Natural killer cell (primary cell): ENCODE results near the gene PAPSS2. TPM values are rescaled to one million over a fixed set of nuclear protein-coding genes. Genes with fewer than 3 reads are reported as not detected.
"Not testable (repeated sequence)": the region's sequence is repeated elsewhere in the genome, so short reads cannot be mapped to it uniquely, and the experiment has no call there.

Source experiments
- ATAC-seq, 3 donors: fragments of 150-1000 bp in 2 of 3; fragments of 200-7000 bp in 1 of 3; cut with Tn5 transposase; 1 replicate in 1 of 3; 2 replicates in 2 of 3; pipeline ENCODE4 v1.10.0; 2021; ENCODE audit warnings: mild to moderate bottlenecking in 2 of 3, moderate library complexity in 2 of 3
- DNase-seq, 2 donors: peaks; one replicate each; pipeline versions ENCODE4 v3.0.0 to v3.0.0-alpha.2; 2013 to 2021; ENCODE audit warnings: mixed read lengths in 1 of 2
- H3K27ac ChIP-seq: one replicate; pipeline ENCODE4 v1.5.1; 2013; ENCODE audit warnings: mild to moderate bottlenecking, low read length
- H3K27me3 ChIP-seq: one replicate; pipeline ENCODE4 v1.6.1; 2013; ENCODE audit warnings: low read length; ENCODE audit not compliant: control insufficient read depth, insufficient read depth
- H3K36me3 ChIP-seq: one replicate; pipeline ENCODE4 v1.6.1; 2013; ENCODE audit warnings: low read length; ENCODE audit not compliant: control insufficient read depth, insufficient read depth
- H3K4me1 ChIP-seq: one replicate; pipeline ENCODE4 v1.6.1; 2013; ENCODE audit warnings: low read length; ENCODE audit not compliant: control insufficient read depth, insufficient read depth
- H3K4me3 ChIP-seq: one replicate; pipeline ENCODE4 v1.5.1; 2013; ENCODE audit warnings: low read length
- H3K9me3 ChIP-seq: one replicate; pipeline ENCODE4 v1.6.1; 2013; ENCODE audit warnings: low read length; ENCODE audit not compliant: control insufficient read depth, insufficient read depth
- H3K27ac Mint-ChIP-seq, 2 donors: one replicate each; pipeline ENCODE4 v1.8.0; 2022; ENCODE audit warnings: mild to moderate bottlenecking in 2 of 2, mixed read lengths in 2 of 2, moderate library complexity in 1 of 2
- H3K27me3 Mint-ChIP-seq, 2 donors: one replicate each; pipeline ENCODE4 v1.8.0; 2022; ENCODE audit warnings: low read depth in 2 of 2, mixed read lengths in 2 of 2
- H3K36me3 Mint-ChIP-seq: one replicate; pipeline ENCODE4 v1.8.0; 2022; ENCODE audit warnings: mixed read lengths
- H3K4me1 Mint-ChIP-seq, 2 donors: one replicate each; pipeline ENCODE4 v1.8.0; 2022; ENCODE audit warnings: mixed read lengths in 2 of 2
- H3K4me3 Mint-ChIP-seq: one replicate; pipeline ENCODE4 v1.8.0; 2022; ENCODE audit warnings: mild to moderate bottlenecking, moderate library complexity, mixed read lengths
- H3K9me3 Mint-ChIP-seq, 2 donors: one replicate each; pipeline ENCODE4 v1.8.0; 2022; ENCODE audit warnings: mixed read lengths in 2 of 2
- CTCF ChIP-seq: fragments of 200-600 bp; IDR thresholded peaks from one replicate; pipeline ENCODE4 v1.8.0; 2022; ENCODE audit warnings: antibody characterized with exemption
- WGBS: methylation state at CpG from one replicate; pipeline ENCODE4 v1.1.7; 2013; ENCODE audit warnings: missing lambda C conversion rate; ENCODE audit not compliant: insufficient coverage; 5-methylcytosine and 5-hydroxymethylcytosine counted together
- intact Hi-C: fragments of 100-400 bp; cut with micrococcal nuclease; formaldehyde crosslinking; loops from one replicate; pipeline ENCODE4 v1.14.2; 2022
- total RNA-seq, 4 donors: library from RNA; stranded (reverse); fragments of 120-200 nt in 1 of 4; gene quantifications; one replicate each; pipeline versions ENCODE4 v1.2.3 to v1.2.4, GENCODE V29; 2013 to 2022

Gene PAPSS2
- 1 to 10 TPM in 1 of 3 donors, under 1 TPM in 1, not detected in 1; 0.13 to 1.1 TPM for total RNA-seq
- total RNA-seq (2013) = 0.43 TPM

- no peak for TF ChIP-seq CTCF
- DNase-seq (peak in 1 of 2 donors; percentile 23), ATAC-seq (peak; percentile 36 to 60 (median 51))
- Histone ChIP-seq H3K27ac (no peak within 1 kb of the TSS), H3K4me1 (peaks cover 12% of the 10 kb centered on the region), H3K36me3 (no peaks in the 10 kb centered on the region), H3K27me3 (peaks cover 15% of the 10 kb centered on the region), H3K9me3 (no peaks in the 10 kb centered on the region), H3K4me3 (peak within 1 kb of the TSS; percentile 23)
- Mint-ChIP-seq H3K27me3 (peaks cover 24 to 53% of the 10 kb centered on the region in 2 donors), H3K9me3 (no peaks in the 10 kb centered on the region), H3K27ac (peak within 1 kb of the TSS in 1 of 2 donors; percentile 58), H3K4me3 (peak within 1 kb of the TSS; percentile 81), H3K36me3 (no peaks in the 10 kb centered on the region), H3K4me1 (peaks cover 13 to 23% of the 10 kb centered on the region in 2 donors)
- WGBS = 2% methylated on average over 73 of the region's 82 CpGs
- intact Hi-C loops = loop anchor here (5.0 to 10.0 kb wide), 2 partner anchors 115 to 892 kb away; no protein-coding TSS in a partner anchor
Measured at GRCh38 chr10:87659571-87660483, at the start of gene PAPSS2. Gene PAPSS2, plus strand, starts transcription at chr10:87659878. Its CDS starts 104 bp downstream, at chr10:87659982.

GRCh38 chr10:87611341-87611740, 48.3 kb upstream of the PAPSS2 start:
- H3K27me3 Mint-ChIP-seq, H3K4me1 Mint-ChIP-seq, H3K36me3 ChIP-seq, H3K4me3 Mint-ChIP-seq, H3K9me3 Mint-ChIP-seq, intact Hi-C loops, H3K9me3 ChIP-seq, H3K36me3 Mint-ChIP-seq, H3K4me1 ChIP-seq, DNase-seq, H3K27me3 ChIP-seq, ATAC-seq, H3K27ac ChIP-seq, H3K4me3 ChIP-seq, H3K27ac Mint-ChIP-seq: not testable (repeated sequence)
- 96% methylated on average over 2 of the region's 2 CpGs for WGBS

- peaks cover 0 to 6% of the 10 kb centered on the region in 2 donors for H3K27me3 Mint-ChIP-seq
Measured at GRCh38 chr10:87612115-87612514, 47.6 kb upstream of the PAPSS2 start.

More at GRCh38 chr10:87612115-87612514, 47.6 kb upstream of the PAPSS2 start:
- TF ChIP-seq CTCF = no peak
- 74% methylated on average over 2 of the region's 2 CpGs for WGBS
- no peaks in the 10 kb centered on the region for H3K4me1 ChIP-seq
- no peaks in the 10 kb centered on the region for H3K27me3 ChIP-seq
- Mint-ChIP-seq H3K4me3 (no peak overlapping the region), H3K4me1 (no peaks in the 10 kb centered on the region), H3K27ac (no peak overlapping the region), H3K36me3 (no peaks in the 10 kb centered on the region), H3K9me3 (no peaks in the 10 kb centered on the region)
- intact Hi-C loops = no loop called here
- DNase-seq (no peak), ATAC-seq (no peak)
- no peak overlapping the region for H3K27ac ChIP-seq
- H3K9me3 ChIP-seq = no peaks in the 10 kb centered on the region
- no peak overlapping the region for H3K4me3 ChIP-seq
- no peaks in the 10 kb centered on the region for H3K36me3 ChIP-seq
